ENCODE results near the gene NDUFV1.

NDUFV1 gene

GRCh38 chr11:67640758-67641337 lies 34.1 kb downstream of the NDUFV1 start:
- DNase-seq (ENCODE audit: low read depth) = no peak

- no peak for DNase-seq (ENCODE audit: low read depth)
Measured at GRCh38 chr11:67641338-67642172, 34.8 kb downstream of the NDUFV1 start.

GRCh38 chr11:67642173-67643120 lies 35.7 kb downstream of the NDUFV1 start:
- no peak for DNase-seq (ENCODE audit: low read depth)

- DNase-seq (ENCODE audit: low read depth) = no peak
Measured at GRCh38 chr11:67644042-67644441, 37.3 kb downstream of the NDUFV1 start.

GRCh38 chr11:67644472-67645418 lies 38.0 kb downstream of the NDUFV1 start:
- DNase-seq (ENCODE audit: low read depth) = no peak

- DNase-seq (ENCODE audit: low read depth) = no peak
Measured at GRCh38 chr11:67645521-67646461, 39.1 kb downstream of the NDUFV1 start.

- DNase-seq (ENCODE audit: low read depth) = no peak
Measured at GRCh38 chr11:67646535-67647336, 40.0 kb downstream of the NDUFV1 start.

GRCh38 chr11:67647471-67647870 lies 40.7 kb downstream of the NDUFV1 start:
- no peak for DNase-seq (ENCODE audit: low read depth)

GRCh38 chr11:67648140-67648795 lies 41.5 kb downstream of the NDUFV1 start:
- DNase-seq (ENCODE audit: low read depth) = no peak

- no peak for DNase-seq (ENCODE audit: low read depth)
Measured at GRCh38 chr11:67648796-67649613, 42.3 kb downstream of the NDUFV1 start.

- no peak for DNase-seq (ENCODE audit: low read depth)
Measured at GRCh38 chr11:67649634-67650510, 43.1 kb downstream of the NDUFV1 start.

- no peak for DNase-seq (ENCODE audit: low read depth)
Measured at GRCh38 chr11:67651976-67652781, 45.4 kb downstream of the NDUFV1 start.

GRCh38 chr11:67652965-67653845 lies 46.5 kb downstream of the NDUFV1 start:
- no peak for DNase-seq (ENCODE audit: low read depth)

- no peak for DNase-seq (ENCODE audit: low read depth)
Measured at GRCh38 chr11:67654225-67654624, 47.5 kb downstream of the NDUFV1 start.
